GM10248 (cell line): ENCODE measurements around the gene IL1RAPL2.
"Not testable (repeated sequence)": the region's sequence is repeated elsewhere in the genome, so short reads cannot be mapped to it uniquely, and the experiment has no call there.

Experiments
- CTCF ChIA-PET: fragments of 300-600 bp; sonication (Branson Sonifier 250); formaldehyde crosslinking; extraction: SDS; loops from one replicate; lab custom pipeline; 2021; ENCODE audit warnings: antibody characterized with exemption; lab: Yijun Ruan, JAX
- POLR2A ChIA-PET: fragments of 350-650 bp; sonication (Branson Sonifier 250); formaldehyde crosslinking; extraction: SDS; loops from one replicate; lab custom pipeline; 2020; ENCODE audit warnings: antibody characterized with exemption; lab: Yijun Ruan, JAX
- DNase-seq: peaks from one replicate; pipeline ENCODE4 v3.0.0; 2012; ENCODE audit errors: extremely low spot score
- CTCF ChIP-seq: IDR thresholded peaks from 2 replicates; pipeline ENCODE4 v1.5.1; 2012; ENCODE audit warnings: mild to moderate bottlenecking, low read depth; ENCODE audit errors: extremely low read depth, missing control alignments, control extremely low read depth

Gene IL1RAPL2

GRCh38 chrX:104668550-104668949 is 102.6 kb downstream of the IL1RAPL2 start:
- DNase-seq = no peak
- TF ChIP-seq CTCF = no peak
- ChIA-PET CTCF (interaction anchor here (1.4 to 3.1 kb wide), 2 partner anchors 14 to 253 kb away, joined by 4 to 12 read pairs; no protein-coding TSS in a partner anchor), POLR2A (no interaction called here)

- POLR2A ChIA-PET = no interaction called here
- TF ChIP-seq CTCF = no peak
- no peak for DNase-seq
- CTCF ChIA-PET = interaction anchor here (1.4 to 3.1 kb wide), 2 partner anchors 14 to 253 kb away, joined by 4 to 12 read pairs; no protein-coding TSS in a partner anchor
Measured at GRCh38 chrX:104669063-104669462, 103.1 kb downstream of the IL1RAPL2 start.

DNA sequence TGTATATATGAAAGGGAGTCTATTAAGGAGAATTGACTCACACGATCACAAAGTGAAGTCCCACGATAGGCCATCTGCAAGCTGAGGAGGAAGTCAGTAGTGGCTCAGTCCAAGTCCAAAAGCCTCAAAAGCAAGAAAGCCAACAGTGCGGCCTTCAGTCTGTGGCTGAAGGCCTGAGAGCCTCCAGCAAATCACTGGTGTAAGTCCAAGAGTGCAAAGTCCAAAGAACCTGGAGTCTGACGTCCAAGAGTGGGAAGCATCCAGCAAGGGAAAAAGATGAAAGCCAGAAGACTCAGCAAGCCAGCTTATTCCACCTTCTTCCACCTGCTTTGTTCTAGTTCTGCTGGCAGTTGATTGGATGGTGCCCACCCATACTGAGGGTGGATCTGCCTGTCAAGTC is 104.1 kb downstream of the IL1RAPL2 start:
- POLR2A ChIA-PET = no interaction called here
- CTCF ChIA-PET = no interaction called here
- DNase-seq = no peak
- TF ChIP-seq CTCF = no peak

GRCh38 chrX:104677517-104677916 is 111.5 kb downstream of the IL1RAPL2 start:
- POLR2A ChIA-PET, CTCF ChIA-PET, DNase-seq: not testable (repeated sequence)

- ChIA-PET CTCF (no interaction called here), POLR2A (no interaction called here)
- no peak for DNase-seq
- no peak for TF ChIP-seq CTCF
Measured at GRCh38 chrX:104679175-104679574, 113.2 kb downstream of the IL1RAPL2 start.

DNA sequence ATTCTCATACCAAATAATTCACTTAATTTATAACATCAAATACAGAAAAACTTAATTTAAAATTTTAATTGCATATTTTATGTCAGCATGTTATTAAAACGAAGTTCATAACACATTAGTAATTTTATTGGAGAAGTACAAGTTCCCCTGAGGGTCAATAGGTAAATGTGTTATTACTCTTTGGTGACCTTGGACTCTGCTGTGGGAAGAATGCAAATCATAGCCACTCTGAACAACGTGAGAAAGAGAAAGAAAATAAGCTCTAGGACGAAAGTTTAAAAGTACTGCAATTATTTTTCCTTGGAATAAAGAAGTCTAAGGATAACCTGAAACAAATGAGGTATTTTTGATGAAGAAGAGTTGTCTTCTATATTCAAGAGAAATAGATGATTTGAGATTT is 115.2 kb downstream of the IL1RAPL2 start:
- ChIA-PET POLR2A (no interaction called here), CTCF (no interaction called here)
- no peak for TF ChIP-seq CTCF
- no peak for DNase-seq

GRCh38 chrX:104684077-104684476 is 118.1 kb downstream of the IL1RAPL2 start:
- DNase-seq = no peak
- POLR2A ChIA-PET = no interaction called here
- no peak for TF ChIP-seq CTCF
- CTCF ChIA-PET = no interaction called here
